T47D (cell line): ENCODE results near the gene MRPL24.
A peak's percentile ranks its signal among the peaks of the same experiment; 100 is the strongest.

Experiments
- DNase-seq, 2 experiments: peaks; one replicate each; pipeline versions ENCODE4 v3.0.0 to v3.0.0-alpha.2; 2011 to 2012; ENCODE audit warnings: low read depth in 1 of 2, low spot score in 1 of 2
- JUND ChIP-seq: IDR thresholded peaks from 2 replicates; pipeline ENCODE4 v1.6.1; 2012; ENCODE audit warnings: low read depth
- in situ Hi-C: cut with HindIII; loops from 2 replicates; pipeline ENCODE4 v1.10.0; 2016; ENCODE audit warnings: low sequenced_read_pairs, low pct_unique_long_range_greater_than_20kb

The MRPL24 gene

DNA sequence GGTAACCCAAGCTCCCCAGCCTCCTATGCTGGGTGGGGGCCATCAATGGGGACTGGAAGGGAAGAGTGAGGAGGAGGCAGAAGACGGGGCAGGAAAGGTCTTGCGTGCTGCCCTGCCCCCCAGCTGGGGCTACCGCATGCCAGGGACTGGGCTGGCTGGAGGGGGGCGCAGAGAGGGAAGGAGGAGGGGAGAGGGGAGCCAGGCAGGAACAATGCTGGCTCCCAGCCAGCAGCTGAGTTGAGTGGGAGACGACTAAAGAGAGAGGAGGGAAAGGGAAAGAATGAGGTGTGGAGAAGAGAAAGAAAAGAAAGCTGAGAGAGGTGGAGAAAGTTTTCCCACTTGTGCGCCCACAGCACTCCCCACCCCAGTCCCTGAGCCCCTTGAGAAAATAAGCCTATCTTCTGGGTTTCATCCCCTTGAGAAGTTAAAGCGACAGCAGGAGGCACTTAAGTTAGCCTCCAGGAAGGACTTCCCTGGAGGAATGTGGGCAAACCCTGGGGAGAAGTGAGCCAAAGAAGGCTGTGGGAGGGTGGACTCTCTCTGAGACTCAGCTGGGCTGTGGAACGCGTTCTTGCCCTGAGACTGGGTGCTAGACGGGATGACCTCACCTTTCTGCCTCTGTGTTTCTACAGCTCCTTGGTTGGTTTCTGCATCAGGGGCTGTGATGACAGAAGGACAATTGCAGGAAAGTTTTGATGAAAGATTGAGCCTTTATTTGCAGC lies 50.8 kb downstream of the MRPL24 start:
- in situ Hi-C loops, result no loop called here
- DNase-seq, result peak in 1 of 2 experiments; percentile 83
- TF ChIP-seq JUND, result no peak

DNA sequence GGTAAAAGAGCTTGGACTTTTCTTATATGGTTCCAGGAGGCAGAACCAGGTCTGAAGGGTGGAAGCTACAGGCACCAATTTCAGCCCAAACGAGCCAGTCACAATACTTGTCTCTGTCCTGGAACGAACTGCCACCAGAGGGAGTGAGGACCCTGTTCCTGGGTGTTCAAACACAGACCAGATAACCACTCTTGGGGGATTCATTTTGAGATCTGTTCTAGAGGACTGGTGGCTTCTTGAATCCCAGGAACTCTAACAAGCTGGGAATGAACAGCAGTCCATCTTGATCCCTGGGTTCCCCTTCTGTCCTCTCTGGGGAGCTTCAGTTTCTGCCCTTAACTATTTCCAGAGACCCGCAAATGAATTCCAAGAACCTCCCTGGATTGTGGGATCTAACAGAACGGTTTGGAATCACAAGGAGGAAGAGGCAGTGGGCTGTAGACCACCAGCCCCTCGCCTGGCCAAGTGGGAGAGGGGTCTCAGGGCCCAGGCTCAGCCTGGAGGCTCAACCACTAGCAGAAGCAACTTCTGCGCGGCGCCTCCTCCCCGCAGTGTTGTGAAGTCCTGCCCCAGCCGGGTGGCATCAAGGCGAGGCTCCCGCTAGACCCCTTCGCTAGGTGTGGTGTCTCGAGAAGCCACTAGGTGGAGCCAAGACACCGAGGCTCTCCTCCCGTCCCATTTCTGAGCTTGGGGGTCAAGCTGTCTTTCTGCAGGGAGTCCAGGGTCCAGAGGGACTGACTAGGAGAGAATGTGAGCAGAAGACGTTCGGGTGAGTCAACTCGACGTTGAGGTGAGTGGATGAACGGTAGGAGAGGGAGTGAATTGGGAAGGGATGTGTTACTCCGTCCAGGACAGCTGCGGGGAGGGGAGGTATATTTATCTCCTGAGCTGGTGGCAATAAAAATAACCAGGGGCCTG lies 51.6 kb downstream of the MRPL24 start:
- DNase-seq, result peak; percentile 73 to 95
- no peak for TF ChIP-seq JUND
- in situ Hi-C loops, result no loop called here
